Transverse colon (tissue), 4 donors: ENCODE results near the gene STK11IP. TPM values are rescaled to one million over a fixed set of nuclear protein-coding genes. Genes with fewer than 3 reads are reported as not detected.

ENCODE experiments used
- DNase-seq: peaks from one replicate; pipeline ENCODE4 v3.0.0-alpha.2; 2019
- H3K27ac ChIP-seq, 4 donors: fragments of 200-600 bp; sonication (generic); 2 replicates each; pipeline ENCODE4 v1.5.1; 2016 to 2018; ENCODE audit warnings: inconsistent platforms in 4 of 4
- H3K27me3 ChIP-seq: fragments of 200-600 bp; sonication (generic); 2 replicates; pipeline ENCODE4 v1.5.1; 2017; ENCODE audit warnings: inconsistent platforms
- H3K36me3 ChIP-seq, 4 donors: fragments of 200-600 bp; sonication (generic); 2 replicates each; pipeline ENCODE4 v1.5.1; 2017 to 2019; ENCODE audit warnings: inconsistent platforms in 4 of 4
- H3K4me1 ChIP-seq, 4 donors: fragments of 200-600 bp; sonication (generic); 2 replicates each; pipeline ENCODE4 v1.5.1; 2017 to 2020; ENCODE audit warnings: inconsistent platforms in 4 of 4
- H3K4me3 ChIP-seq, 4 donors: fragments of 200-600 bp; sonication (generic); 1 replicate in 1 of 4; 2 replicates in 3 of 4; pipeline versions ENCODE4 v1.5.1 to v1.6.1; 2017 to 2019; ENCODE audit warnings: inconsistent platforms in 4 of 4
- H3K9me3 ChIP-seq, 2 donors: fragments of 200-600 bp; sonication (generic); 2 replicates each; pipeline ENCODE4 v1.5.1; 2017 to 2019; ENCODE audit warnings: inconsistent platforms in 2 of 2
- EP300 ChIP-seq: sonication (generic); formaldehyde crosslinking; IDR thresholded peaks from one replicate; pipeline ENCODE4 v1.6.1; 2017; ENCODE audit warnings: antibody characterized with exemption, low read depth
- POLR2A ChIP-seq: fragments of 450-650 bp; IDR thresholded peaks from one replicate; pipeline ENCODE4 v1.6.1; 2016; ENCODE audit warnings: antibody characterized with exemption, mild to moderate bottlenecking, moderate library complexity
- POLR2AphosphoS5 ChIP-seq, 3 donors: sonication (generic); formaldehyde crosslinking; IDR thresholded peaks; one replicate each; pipeline ENCODE4 v1.6.1; 2016; ENCODE audit warnings: antibody characterized with exemption in 3 of 3
- WGBS, 2 donors: methylation state at CpG; one replicate each; pipeline ENCODE4 v1.1.5; 2018; ENCODE audit warnings: low coverage in 1 of 2; 5-methylcytosine and 5-hydroxymethylcytosine counted together
- in situ Hi-C, 4 donors: fragments of 200-750 bp; cut with MboI; loops; one replicate each; pipeline versions ENCODE4 v1.15.0 to v1.15.1; 2017; ENCODE audit warnings: low sequenced_read_pairs in 3 of 4, low pct_ligation_motif_present in 1 of 4, low pct_unique_long_range_greater_than_20kb in 1 of 4
- intact Hi-C: fragments of 100-400 bp; cut with DNase I; formaldehyde crosslinking; loops from one replicate; pipeline ENCODE4 v1.15.1; 2023; ENCODE audit warnings: low total_unique reads
- total RNA-seq, 4 donors: library from RNA; depleted of rRNA; stranded (reverse); fragments of >200 nt; gene quantifications; one replicate each; pipeline ENCODE4 v1.1.0, GENCODE V29; 2016
- TF ChIP-seq, protein P1 (sequence below), 5 experiments: fragments of 200-600 bp in 3 of 5; fragments of 450-650 bp in 2 of 5; sonication (generic) in 3 of 5; IDR thresholded peaks; 1 replicate in 2 of 5; 2 replicates in 3 of 5; pipeline ENCODE4 v1.5.1; 2016 to 2017; ENCODE audit warnings: antibody characterized with exemption in 5 of 5, inconsistent platforms in 3 of 5, mild to moderate bottlenecking in 2 of 5, moderate library complexity in 1 of 5

The STK11IP gene
- total RNA-seq, 4 donors from 2014 or later: 16.2 to 117 (median 38.2) TPM

DNA sequence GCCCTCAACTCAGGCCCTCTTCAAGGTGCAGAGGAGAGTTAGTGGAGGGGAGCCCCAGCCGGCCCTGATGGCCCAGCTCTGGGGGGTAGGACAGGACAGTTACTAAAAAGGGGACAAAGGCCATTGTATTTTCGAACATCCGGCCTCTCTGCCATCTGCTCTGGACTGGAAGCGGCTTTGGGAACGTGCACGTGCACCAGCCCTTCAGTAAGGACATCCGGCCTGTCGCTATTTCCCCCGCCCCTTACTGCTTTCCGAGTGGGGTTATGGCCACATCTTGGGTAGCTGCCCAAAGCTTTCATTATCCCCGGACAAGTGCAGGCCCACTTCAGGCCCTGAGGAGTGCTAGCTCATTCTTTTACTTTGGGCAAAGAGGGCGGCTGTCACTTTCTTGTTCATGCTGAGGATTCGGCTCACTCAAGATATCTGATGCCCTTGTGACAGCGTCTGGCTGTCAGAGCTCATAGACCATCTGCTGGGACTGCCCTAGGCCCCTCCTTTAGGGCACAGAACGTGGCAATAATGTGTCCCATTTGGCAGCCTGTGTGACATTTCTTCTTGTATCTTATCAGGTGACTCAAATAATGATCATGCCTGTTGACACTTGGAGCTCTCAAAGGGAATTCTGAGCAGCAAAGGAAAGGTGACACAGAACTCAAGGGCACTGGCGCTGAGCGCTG lies 47.3 kb downstream of the STK11IP start:
- H3K9me3 ChIP-seq: no peaks in the 10 kb centered on the region
- no peak overlapping the region for H3K4me3 ChIP-seq
- H3K27me3 ChIP-seq: peaks cover 12% of the 10 kb centered on the region
- in situ Hi-C loops (loop anchor here in 1 of 4 donors (10.0 kb wide), 1 partner anchor 110 kb away; no protein-coding TSS in a partner anchor), intact Hi-C loops (loop anchor here (5.0 kb wide), 1 partner anchor 93 kb away; no protein-coding TSS in a partner anchor)
- TF ChIP-seq POLR2AphosphoS5 (IDR thresholded peaks at IDR 0.05): no peak
- no peak for TF ChIP-seq EP300
- TF ChIP-seq, protein P1, sequence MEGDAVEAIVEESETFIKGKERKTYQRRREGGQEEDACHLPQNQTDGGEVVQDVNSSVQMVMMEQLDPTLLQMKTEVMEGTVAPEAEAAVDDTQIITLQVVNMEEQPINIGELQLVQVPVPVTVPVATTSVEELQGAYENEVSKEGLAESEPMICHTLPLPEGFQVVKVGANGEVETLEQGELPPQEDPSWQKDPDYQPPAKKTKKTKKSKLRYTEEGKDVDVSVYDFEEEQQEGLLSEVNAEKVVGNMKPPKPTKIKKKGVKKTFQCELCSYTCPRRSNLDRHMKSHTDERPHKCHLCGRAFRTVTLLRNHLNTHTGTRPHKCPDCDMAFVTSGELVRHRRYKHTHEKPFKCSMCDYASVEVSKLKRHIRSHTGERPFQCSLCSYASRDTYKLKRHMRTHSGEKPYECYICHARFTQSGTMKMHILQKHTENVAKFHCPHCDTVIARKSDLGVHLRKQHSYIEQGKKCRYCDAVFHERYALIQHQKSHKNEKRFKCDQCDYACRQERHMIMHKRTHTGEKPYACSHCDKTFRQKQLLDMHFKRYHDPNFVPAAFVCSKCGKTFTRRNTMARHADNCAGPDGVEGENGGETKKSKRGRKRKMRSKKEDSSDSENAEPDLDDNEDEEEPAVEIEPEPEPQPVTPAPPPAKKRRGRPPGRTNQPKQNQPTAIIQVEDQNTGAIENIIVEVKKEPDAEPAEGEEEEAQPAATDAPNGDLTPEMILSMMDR (IDR thresholded peaks at IDR 0.05): no peak
- no peak for TF ChIP-seq POLR2A
- 76 to 86% methylated on average over 2 to 17 of the region's 17 CpGs for WGBS, 2 donors
- peaks cover 0 to 12% (median 1%) of the 10 kb centered on the region in 4 donors for H3K4me1 ChIP-seq
- H3K36me3 ChIP-seq: no peaks in the 10 kb centered on the region
- DNase-seq: no peak
- no peak overlapping the region for H3K27ac ChIP-seq

DNA sequence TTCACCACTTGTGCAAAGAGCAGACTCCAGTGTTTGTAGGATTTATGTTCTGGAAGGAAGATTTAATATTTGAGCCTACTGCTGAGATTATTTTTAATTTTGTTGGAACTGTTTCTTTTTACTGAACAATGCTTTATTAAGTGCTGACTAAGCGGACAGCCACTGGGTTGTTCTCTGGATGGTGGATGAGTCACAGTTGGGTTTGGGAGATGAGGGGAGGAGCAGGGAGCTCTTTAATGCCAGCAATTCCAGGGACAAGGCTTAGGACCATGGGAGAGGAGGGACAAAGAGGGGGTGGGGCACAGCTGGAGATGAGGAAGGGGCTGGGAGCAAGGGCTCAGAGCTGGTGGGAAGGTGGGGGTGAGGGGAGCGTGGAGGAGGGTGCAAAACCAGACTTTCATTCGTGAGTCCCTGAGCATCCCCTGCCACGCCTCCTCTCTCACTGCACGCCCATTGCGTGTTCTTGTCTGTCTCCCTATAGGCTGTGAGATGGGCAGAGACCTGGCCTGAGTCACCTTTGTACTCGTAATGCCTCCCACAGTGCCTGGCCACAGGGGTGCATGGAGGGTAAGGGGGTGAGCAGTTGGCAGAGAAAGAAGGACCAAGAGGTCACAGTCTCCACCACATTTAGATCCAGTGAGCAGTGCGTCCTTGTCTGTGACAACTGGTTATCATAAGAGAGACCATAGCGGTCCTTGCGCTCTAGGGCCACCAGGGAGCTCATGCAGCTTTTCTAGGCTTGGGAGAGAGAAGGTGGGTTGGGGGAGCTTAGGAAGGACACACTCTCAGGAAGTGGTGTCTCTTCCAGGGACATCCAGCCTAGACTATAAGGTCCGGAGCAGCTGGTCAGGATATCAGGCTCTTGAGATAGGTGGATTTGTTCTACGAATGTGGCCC lies 48.2 kb downstream of the STK11IP start:
- DNase-seq: no peak
- Histone ChIP-seq H3K9me3 (no peaks in the 10 kb centered on the region), H3K4me3 (no peak overlapping the region), H3K27me3 (peaks cover 22% of the 10 kb centered on the region), H3K4me1 (peaks cover 0 to 12% (median 1%) of the 10 kb centered on the region in 4 donors), H3K36me3 (no peaks in the 10 kb centered on the region), H3K27ac (no peak overlapping the region)
- in situ Hi-C loops: loop anchor here in 1 of 4 donors (10.0 kb wide), 1 partner anchor 111 kb away; no protein-coding TSS in a partner anchor
- intact Hi-C loops: no loop called here
- 73% methylated on average over 7 to 12 of the region's 12 CpGs for WGBS, 2 donors
- TF ChIP-seq POLR2A: no peak
- TF ChIP-seq EP300: no peak
- TF ChIP-seq, protein P1 (IDR thresholded peaks at IDR 0.05): no peak
- no peak for TF ChIP-seq POLR2AphosphoS5 (IDR thresholded peaks at IDR 0.05)

DNA sequence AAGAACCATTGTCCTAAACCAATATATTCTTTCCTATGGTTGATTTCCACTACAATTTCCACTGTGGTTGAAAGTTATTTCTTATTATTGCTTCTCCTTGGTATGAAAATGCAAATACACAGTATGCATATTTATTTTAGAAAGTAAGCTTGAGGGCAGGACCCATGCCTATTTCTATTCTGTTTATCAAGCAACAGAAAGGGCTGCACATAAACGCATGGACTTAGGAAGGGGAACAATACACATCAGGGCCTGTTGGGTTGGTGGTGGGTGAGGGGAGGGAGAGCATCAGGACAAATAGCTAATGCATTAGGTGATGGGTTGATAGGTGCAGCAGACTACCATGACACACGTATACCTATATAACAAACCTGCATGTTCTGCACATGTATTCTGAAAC lies 50.5 kb downstream of the STK11IP start:
- no peak overlapping the region for H3K4me3 ChIP-seq
- TF ChIP-seq POLR2A: no peak
- no peak for TF ChIP-seq EP300
- TF ChIP-seq POLR2AphosphoS5 (IDR thresholded peaks at IDR 0.05): no peak
- TF ChIP-seq, protein P1 (IDR thresholded peaks at IDR 0.05): no peak
- DNase-seq: no peak
- in situ Hi-C loops: loop anchor here in 1 of 4 donors (10.0 kb wide), 1 partner anchor 113 kb away; no protein-coding TSS in a partner anchor
- H3K27me3 ChIP-seq: peaks cover 45% of the 10 kb centered on the region
- no peaks in the 10 kb centered on the region for H3K36me3 ChIP-seq
- H3K27ac ChIP-seq: no peak overlapping the region
- no peaks in the 10 kb centered on the region for H3K9me3 ChIP-seq
- H3K4me1 ChIP-seq: peaks cover 0 to 4% (median 0%) of the 10 kb centered on the region in 4 donors
- WGBS, 2 donors: 80 to 83% methylated on average over 2 of the region's 2 CpGs
- intact Hi-C loops: no loop called here

DNA sequence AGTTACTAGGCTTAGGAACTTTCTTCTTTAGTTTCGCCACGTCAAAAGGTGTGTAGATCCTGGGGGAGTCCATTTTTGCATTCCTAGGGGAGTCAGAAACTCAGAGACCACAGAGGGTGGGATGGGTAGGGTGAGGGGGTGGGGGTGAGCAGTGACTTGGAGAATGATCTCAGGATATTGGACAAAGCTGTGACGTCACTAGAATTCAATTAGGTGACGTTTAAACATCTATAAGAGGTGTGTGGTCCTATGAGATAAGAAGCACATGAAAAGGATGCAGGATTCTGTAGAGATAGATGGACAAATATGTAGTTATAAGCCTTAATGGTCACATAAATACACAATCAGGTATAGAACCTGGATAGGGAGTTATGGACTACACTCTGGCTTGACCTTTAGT lies 51.3 kb downstream of the STK11IP start:
- no peak for DNase-seq
- H3K9me3 ChIP-seq: no peaks in the 10 kb centered on the region
- H3K27me3 ChIP-seq: peaks cover 53% of the 10 kb centered on the region
- TF ChIP-seq EP300 (no peak), POLR2AphosphoS5 (IDR thresholded peaks at IDR 0.05) (no peak), POLR2A (no peak)
- TF ChIP-seq, protein P1 (IDR thresholded peaks at IDR 0.05): no peak
- H3K4me1 ChIP-seq: peaks cover 0 to 4% (median 0%) of the 10 kb centered on the region in 4 donors
- no peak overlapping the region for H3K4me3 ChIP-seq
- WGBS, 2 donors: 68 to 72% methylated on average over 2 to 4 of the region's 4 CpGs
- H3K27ac ChIP-seq: no peak overlapping the region
- intact Hi-C loops (no loop called here), in situ Hi-C loops (loop anchor here in 1 of 4 donors (10.0 kb wide), 1 partner anchor 114 kb away; no protein-coding TSS in a partner anchor)
- H3K36me3 ChIP-seq: no peaks in the 10 kb centered on the region
